GM12864 (cell line): ENCODE data around the gene FTL.
"Not testable (repeated sequence)": the region's sequence is repeated elsewhere in the genome, so short reads cannot be mapped to it uniquely, and the experiment has no call there.

Source experiments
- DNase-seq: peaks from one replicate; pipeline ENCODE4 v3.0.0-alpha.2; 2011; ENCODE audit warnings: low read depth
- H3K4me3 ChIP-seq: 2 replicates; pipeline ENCODE4 v1.5.1; 2011; ENCODE audit warnings: mild to moderate bottlenecking, low read depth, low read length, control low read depth
- TF ChIP-seq, protein P1 (sequence below): IDR thresholded peaks from 2 replicates; pipeline ENCODE4 v1.5.1; 2011; ENCODE audit warnings: low read depth, mild to moderate bottlenecking, moderate library complexity, low read length, control low read depth, inconsistent platforms; ENCODE audit errors: missing control alignments

Gene FTL

DNA sequence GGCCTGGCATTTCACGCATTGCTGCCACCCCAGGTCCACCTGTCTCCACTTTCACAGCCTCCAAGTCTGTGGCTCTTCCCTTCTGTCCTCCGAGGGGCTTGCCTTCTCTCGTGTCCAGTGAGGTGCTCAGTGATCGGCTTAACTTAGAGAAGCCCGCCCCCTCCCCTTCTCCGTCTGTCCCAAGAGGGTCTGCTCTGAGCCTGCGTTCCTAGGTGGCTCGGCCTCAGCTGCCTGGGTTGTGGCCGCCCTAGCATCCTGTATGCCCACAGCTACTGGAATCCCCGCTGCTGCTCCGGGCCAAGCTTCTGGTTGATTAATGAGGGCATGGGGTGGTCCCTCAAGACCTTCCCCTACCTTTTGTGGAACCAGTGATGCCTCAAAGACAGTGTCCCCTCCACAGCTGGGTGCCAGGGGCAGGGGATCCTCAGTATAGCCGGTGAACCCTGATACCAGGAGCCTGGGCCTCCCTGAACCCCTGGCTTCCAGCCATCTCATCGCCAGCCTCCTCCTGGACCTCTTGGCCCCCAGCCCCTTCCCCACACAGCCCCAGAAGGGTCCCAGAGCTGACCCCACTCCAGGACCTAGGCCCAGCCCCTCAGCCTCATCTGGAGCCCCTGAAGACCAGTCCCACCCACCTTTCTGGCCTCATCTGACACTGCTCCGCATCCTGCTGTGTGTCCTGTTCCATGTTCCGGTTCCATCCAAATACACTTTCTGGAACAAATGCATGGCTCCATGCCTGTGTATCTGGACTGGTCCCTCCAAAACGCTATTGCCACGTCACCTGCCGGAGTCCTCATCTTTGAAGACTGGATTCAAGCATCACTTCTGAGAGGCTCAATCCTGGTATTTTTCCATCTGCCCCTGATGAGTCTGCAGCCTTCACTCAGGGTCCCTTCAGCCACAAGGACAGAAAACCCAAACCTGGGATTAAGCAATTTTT lies 42.3 kb upstream of the FTL start:
- H3K4me3 ChIP-seq: no peak overlapping the region
- TF ChIP-seq, protein P1, sequence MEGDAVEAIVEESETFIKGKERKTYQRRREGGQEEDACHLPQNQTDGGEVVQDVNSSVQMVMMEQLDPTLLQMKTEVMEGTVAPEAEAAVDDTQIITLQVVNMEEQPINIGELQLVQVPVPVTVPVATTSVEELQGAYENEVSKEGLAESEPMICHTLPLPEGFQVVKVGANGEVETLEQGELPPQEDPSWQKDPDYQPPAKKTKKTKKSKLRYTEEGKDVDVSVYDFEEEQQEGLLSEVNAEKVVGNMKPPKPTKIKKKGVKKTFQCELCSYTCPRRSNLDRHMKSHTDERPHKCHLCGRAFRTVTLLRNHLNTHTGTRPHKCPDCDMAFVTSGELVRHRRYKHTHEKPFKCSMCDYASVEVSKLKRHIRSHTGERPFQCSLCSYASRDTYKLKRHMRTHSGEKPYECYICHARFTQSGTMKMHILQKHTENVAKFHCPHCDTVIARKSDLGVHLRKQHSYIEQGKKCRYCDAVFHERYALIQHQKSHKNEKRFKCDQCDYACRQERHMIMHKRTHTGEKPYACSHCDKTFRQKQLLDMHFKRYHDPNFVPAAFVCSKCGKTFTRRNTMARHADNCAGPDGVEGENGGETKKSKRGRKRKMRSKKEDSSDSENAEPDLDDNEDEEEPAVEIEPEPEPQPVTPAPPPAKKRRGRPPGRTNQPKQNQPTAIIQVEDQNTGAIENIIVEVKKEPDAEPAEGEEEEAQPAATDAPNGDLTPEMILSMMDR: no peak
- DNase-seq: no peak

DNA sequence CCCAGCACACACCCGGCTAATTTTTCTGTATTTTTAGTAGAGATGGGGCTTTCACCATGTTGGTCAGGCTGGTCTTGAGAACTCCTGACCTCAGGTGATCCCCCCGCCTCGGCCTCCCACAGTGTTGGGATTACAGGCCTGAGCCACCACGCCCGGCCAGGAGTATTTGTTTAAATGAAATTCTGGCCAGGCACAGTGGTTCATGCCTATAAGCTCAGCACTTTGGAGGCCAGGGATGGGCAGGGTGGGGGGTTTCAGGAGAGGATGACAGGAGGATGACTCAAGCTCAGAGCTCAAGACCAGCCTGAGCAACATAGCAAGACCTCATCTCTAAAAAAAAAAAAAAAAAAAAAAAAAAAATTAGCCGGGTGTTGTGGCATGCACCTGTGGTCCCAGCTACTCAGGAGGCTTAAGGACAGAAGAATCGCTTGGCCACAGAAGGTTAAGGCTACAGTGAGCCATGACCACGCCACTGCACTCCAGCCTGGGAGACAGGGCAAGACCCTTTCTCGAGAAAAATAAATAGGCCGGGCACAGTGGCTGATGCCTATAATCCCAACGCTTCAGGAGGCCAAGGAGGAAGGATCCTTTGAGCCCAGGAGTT lies 39.8 kb upstream of the FTL start:
- H3K4me3 ChIP-seq: no peak overlapping the region
- TF ChIP-seq, protein P1: no peak
- no peak for DNase-seq

DNA sequence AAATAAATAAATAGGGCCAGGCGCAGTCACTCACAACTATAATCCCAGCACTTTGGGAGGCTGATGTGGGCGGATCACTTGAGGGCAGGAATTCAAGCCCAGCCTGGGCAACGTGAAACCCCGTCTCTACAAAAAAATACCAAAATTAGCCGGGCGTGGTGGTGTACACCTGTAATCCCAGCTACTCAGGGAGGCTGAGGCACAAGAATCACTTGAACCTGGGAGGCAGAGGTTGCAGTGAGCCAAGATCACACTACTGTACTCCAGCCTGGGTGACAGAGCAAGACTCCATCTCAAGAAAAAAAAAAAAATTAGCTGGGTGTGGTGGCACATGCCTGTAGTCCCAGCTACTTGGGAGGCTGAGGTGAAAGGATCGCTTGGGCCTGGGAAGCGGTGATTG lies 39.2 kb upstream of the FTL start:
- H3K4me3 ChIP-seq, DNase-seq: not testable (repeated sequence)

DNA sequence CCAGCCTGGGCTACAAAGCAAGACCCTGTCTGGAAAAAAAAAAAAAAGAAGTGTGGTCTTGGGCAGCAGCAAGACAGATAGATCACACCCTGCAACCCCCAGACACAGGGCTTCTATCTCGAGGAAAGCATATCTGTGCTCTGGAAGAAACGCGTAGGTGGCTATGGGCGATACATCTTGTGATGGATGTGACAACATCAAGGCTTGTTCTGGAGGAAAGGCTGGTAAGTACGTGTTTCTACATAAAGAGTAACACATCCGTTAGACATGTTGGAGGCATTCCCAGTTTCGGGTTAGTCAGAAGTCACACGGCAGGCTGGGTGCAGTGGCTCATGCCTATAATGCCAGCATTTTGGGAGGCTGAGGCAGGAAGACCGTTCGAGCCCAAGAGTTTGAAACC lies 38.2 kb upstream of the FTL start:
- no peak overlapping the region for H3K4me3 ChIP-seq
- TF ChIP-seq, protein P1: no peak
- no peak for DNase-seq

DNA sequence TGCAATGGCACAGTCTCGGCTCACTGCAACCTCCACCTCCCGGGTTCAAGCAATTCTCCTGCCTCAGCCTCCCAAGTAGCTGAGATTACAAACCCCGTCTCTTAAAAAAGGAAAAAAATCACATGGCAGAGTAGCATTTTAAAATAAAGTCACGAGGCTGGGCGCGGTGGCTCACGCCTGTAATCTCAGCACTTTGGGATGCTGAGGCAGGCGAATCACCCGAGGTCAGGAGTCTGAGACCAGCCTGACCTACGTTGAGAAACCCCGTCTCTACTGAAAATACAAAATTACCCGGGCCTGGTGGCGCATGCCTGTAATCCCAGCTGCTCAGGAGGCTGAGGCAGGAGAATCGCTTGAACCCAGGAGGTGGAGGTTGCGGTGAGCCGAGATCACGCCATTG lies 37.4 kb upstream of the FTL start:
- not testable (repeated sequence) for H3K4me3 ChIP-seq, DNase-seq

DNA sequence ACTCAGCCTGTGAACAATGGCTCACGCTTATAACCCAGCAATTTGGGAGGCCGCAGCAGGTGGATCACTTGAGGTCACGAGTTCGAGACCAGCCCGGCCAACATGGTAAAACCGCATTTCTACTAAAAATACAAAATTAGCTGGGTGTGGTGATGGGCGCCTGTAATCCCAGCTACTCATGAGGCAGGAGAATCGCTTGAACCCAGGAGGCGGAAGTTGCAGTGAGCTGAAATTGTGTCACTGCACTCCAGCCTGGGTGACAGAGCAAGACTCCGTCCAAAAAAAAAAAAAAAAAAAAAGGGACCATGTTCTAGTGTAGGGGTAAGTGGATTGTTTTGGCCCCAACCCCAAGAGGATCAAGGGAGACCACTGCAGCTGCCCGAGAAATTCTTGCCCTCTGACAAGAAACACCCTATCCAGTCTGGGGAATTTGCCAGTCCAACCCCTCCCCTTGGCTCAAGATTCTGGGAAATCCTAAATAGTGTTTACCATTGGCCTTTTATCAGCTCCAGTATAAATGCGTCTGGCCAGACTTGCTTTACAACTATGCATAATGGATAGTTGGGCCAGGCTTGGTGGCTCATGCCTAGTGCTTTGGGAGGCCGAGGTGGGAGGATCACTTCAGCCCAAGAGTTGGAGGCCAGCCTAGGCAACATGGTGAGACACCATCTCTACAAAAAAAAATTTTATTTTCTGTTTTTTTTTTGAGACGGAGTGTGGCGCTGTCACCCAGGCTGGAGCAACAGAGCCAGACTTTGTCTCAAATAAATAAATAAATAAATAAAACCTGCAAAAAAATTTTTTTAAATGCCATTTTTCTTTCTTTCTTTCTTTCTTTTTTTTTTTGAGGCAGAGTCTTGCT lies 36.7 kb upstream of the FTL start:
- H3K4me3 ChIP-seq: no peak overlapping the region
- TF ChIP-seq, protein P1: no peak
- DNase-seq: no peak

DNA sequence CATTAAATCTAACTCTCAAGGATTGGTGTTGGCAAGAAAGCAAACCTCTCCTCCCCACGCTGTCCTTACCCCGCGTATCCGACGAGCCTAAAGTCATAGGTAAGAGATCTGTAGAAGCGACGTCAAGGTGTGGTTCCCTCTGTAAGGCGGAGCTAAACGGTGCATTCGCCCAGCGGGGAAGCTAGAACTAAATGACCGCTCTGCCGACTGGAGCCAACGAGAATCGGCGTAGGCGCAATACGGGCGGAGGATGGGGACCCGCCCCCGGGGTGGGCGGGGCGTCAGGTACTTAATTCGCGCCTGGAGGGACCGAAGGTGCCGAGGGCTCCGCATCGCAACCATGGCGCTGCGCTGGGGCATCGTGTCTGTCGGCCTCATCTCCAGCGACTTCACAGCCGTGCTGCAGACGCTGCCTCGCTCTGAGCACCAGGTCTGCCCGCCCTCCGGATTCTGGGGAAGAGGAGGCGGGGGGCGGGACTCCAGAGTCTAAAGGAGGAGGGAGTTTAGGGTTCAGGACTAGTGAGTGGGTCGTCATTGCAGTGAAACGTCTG lies 31.7 kb upstream of the FTL start, which contains the start of gene DHDH:
DHDH (plus strand) TSS at position 318 of the 551 bp plus-strand sequence; CDS start at position 341, 23 bp downstream.
- TF ChIP-seq, protein P1: no peak
- DNase-seq: no peak
- H3K4me3 ChIP-seq: peak within 1 kb of the TSS; percentile 45
